Chondrocyte (in vitro differentiated cells): Measurements from ENCODE around the gene PLA2G2A. TPM values are rescaled to one million over a fixed set of nuclear protein-coding genes. Genes with fewer than 3 reads are reported as not detected.

Experiments used
- DNase-seq: peaks from one replicate; pipeline ENCODE4 v3.0.0; 2021; ENCODE audit warnings: mixed read lengths, low spot score
- H3K27ac Mint-ChIP-seq: one replicate; pipeline ENCODE4 v1.8.0; 2021; ENCODE audit warnings: mild to moderate bottlenecking, moderate library complexity, mixed read lengths; ENCODE audit not compliant: unreplicated experiment
- H3K27me3 Mint-ChIP-seq: 2 replicates; pipeline ENCODE4 v1.8.0; 2021; ENCODE audit warnings: low read depth, mixed read lengths
- H3K36me3 Mint-ChIP-seq: 2 replicates; pipeline ENCODE4 v1.8.0; 2021; ENCODE audit warnings: low read depth, mixed read lengths
- H3K4me1 Mint-ChIP-seq: 2 replicates; pipeline ENCODE4 v1.8.0; 2021; ENCODE audit warnings: low read depth, mild to moderate bottlenecking, mixed read lengths
- H3K4me3 Mint-ChIP-seq: one replicate; pipeline ENCODE4 v1.8.0; 2021; ENCODE audit warnings: mild to moderate bottlenecking, moderate library complexity, mixed read lengths; ENCODE audit not compliant: unreplicated experiment
- H3K9me3 Mint-ChIP-seq: 2 replicates; pipeline ENCODE4 v1.8.0; 2021; ENCODE audit warnings: low read depth, mixed read lengths
- CTCF ChIP-seq: fragments of 200-600 bp; sonication (generic); IDR thresholded peaks from 2 replicates; pipeline ENCODE4 v1.5.0; 2021; ENCODE audit warnings: antibody characterized with exemption, mild to moderate bottlenecking, moderate library complexity
- long read RNA-seq: library from polyadenylated mRNA; stranded (forward); transcript quantifications from one replicate; pipeline ENCODE4 v2.0.0, GENCODE V29; 2021
- total RNA-seq: library from RNA; stranded (reverse); gene quantifications from 3 replicates; pipeline ENCODE4 v1.2.1, GENCODE V29; 2021

The PLA2G2A gene
- not detected in 3 replicates for total RNA-seq
- long read RNA-seq, result 0 reads

- no peak within 1 kb of the TSS for H3K4me3 Mint-ChIP-seq
- TF ChIP-seq CTCF, result no peak
- H3K4me1 Mint-ChIP-seq, result no peaks in the 10 kb centered on the region
- no peaks in the 10 kb centered on the region for H3K36me3 Mint-ChIP-seq
- DNase-seq, result no peak
- no peak within 1 kb of the TSS for H3K27ac Mint-ChIP-seq
- H3K27me3 Mint-ChIP-seq, result peaks cover 53% of the 10 kb centered on the region
- H3K9me3 Mint-ChIP-seq, result peaks cover 4% of the 10 kb centered on the region
These were observed at the start of gene PLA2G2A for GRCh38 chr1:19979494-19979977. Gene PLA2G2A, minus strand, starts transcription at chr1:19979618. Its CDS starts 845 bp downstream, at chr1:19978773.

GRCh38 chr1:20028726-20029125 is 49.3 kb upstream of the PLA2G2A start:
- no peak for DNase-seq
- Mint-ChIP-seq H3K36me3 (no peaks in the 10 kb centered on the region), H3K4me1 (no peaks in the 10 kb centered on the region)

GRCh38 chr1:20028125-20028524 is 48.7 kb upstream of the PLA2G2A start:
- TF ChIP-seq CTCF, result no peak
- no peak for DNase-seq
- Mint-ChIP-seq H3K27ac (no peak overlapping the region), H3K36me3 (no peaks in the 10 kb centered on the region), H3K4me1 (no peaks in the 10 kb centered on the region), H3K4me3 (no peak overlapping the region), H3K27me3 (peaks cover 13% of the 10 kb centered on the region), H3K9me3 (peaks cover 23% of the 10 kb centered on the region)

More at GRCh38 chr1:20028726-20029125, 49.3 kb upstream of the PLA2G2A start:
- H3K27me3 Mint-ChIP-seq, result peaks cover 13% of the 10 kb centered on the region
- H3K27ac Mint-ChIP-seq, result no peak overlapping the region
- no peak overlapping the region for H3K4me3 Mint-ChIP-seq
- H3K9me3 Mint-ChIP-seq, result peaks cover 20% of the 10 kb centered on the region
- TF ChIP-seq CTCF, result no peak

GRCh38 chr1:20017741-20018140 is 38.3 kb upstream of the PLA2G2A start:
- TF ChIP-seq CTCF, result no peak
- H3K27ac Mint-ChIP-seq, result no peak overlapping the region
- no peaks in the 10 kb centered on the region for H3K4me1 Mint-ChIP-seq
- no peak for DNase-seq
- H3K4me3 Mint-ChIP-seq, result no peak overlapping the region
- peaks cover 32% of the 10 kb centered on the region for H3K9me3 Mint-ChIP-seq
- H3K36me3 Mint-ChIP-seq, result peaks cover 1% of the 10 kb centered on the region
- peaks cover 14% of the 10 kb centered on the region for H3K27me3 Mint-ChIP-seq

- Mint-ChIP-seq H3K27ac (no peak overlapping the region), H3K4me3 (no peak overlapping the region), H3K36me3 (peaks cover 1% of the 10 kb centered on the region)
These were observed 34.7 kb upstream of the PLA2G2A start for GRCh38 chr1:20014153-20014552.

More at GRCh38 chr1:20014153-20014552, 34.7 kb upstream of the PLA2G2A start:
- Mint-ChIP-seq H3K4me1 (no peaks in the 10 kb centered on the region), H3K9me3 (peaks cover 33% of the 10 kb centered on the region), H3K27me3 (peaks cover 7% of the 10 kb centered on the region)
- no peak for DNase-seq
- TF ChIP-seq CTCF, result no peak
